CD14-positive monocyte (primary cell): ENCODE results near the gene SMR3B. TPM values are rescaled to one million over a fixed set of nuclear protein-coding genes. Genes with fewer than 3 reads are reported as not detected.

ENCODE experiments used
- DNase-seq, 3 donors: peaks; one replicate each; pipeline ENCODE4 v3.0.0-alpha.2; 2011 to 2022
- H2AFZ ChIP-seq: 2 replicates; pipeline ENCODE4 v1.6.0; 2012; ENCODE audit warnings: mild to moderate bottlenecking, low read depth, low read length, inconsistent platforms; ENCODE audit not compliant: insufficient read depth, poor library complexity, severe bottlenecking
- H3K27ac ChIP-seq, 2 donors: 1 replicate in 1 of 2; 2 replicates in 1 of 2; pipeline ENCODE4 v1.5.1; 2012 to 2013; ENCODE audit warnings: low read length in 2 of 2, control low read depth in 1 of 2, inconsistent platforms in 1 of 2, low read depth in 1 of 2, mild to moderate bottlenecking in 1 of 2
- H3K27me3 ChIP-seq, 2 donors: one replicate each; pipeline versions ENCODE4 v1.6.0 to v1.6.1; 2011 to 2013; ENCODE audit warnings: low read length in 2 of 2; ENCODE audit not compliant: control insufficient read depth in 2 of 2, insufficient read depth in 2 of 2
- H3K36me3 ChIP-seq, 2 donors: replicated peaks in 1 of 2; 1 replicate in 1 of 2; 2 replicates in 1 of 2; pipeline versions ENCODE4 v1.5.1 to v1.6.1; 2012 to 2013; ENCODE audit warnings: low read length in 2 of 2, control low read depth in 1 of 2, inconsistent platforms in 1 of 2, mild to moderate bottlenecking in 1 of 2; ENCODE audit not compliant: insufficient read depth in 2 of 2, control insufficient read depth in 1 of 2
- H3K4me1 ChIP-seq, 2 donors: 1 replicate in 1 of 2; 2 replicates in 1 of 2; pipeline versions ENCODE4 v1.5.1 to v1.6.1; 2012 to 2013; ENCODE audit warnings: low read length in 2 of 2, control low read depth in 1 of 2, inconsistent platforms in 1 of 2, mild to moderate bottlenecking in 1 of 2, moderate library complexity in 1 of 2; ENCODE audit not compliant: insufficient read depth in 2 of 2, control insufficient read depth in 1 of 2
- H3K4me2 ChIP-seq: replicated peaks from 2 replicates; pipeline ENCODE3; 2012; ENCODE audit warnings: low read length, moderate library complexity, mild to moderate bottlenecking; ENCODE audit not compliant: poor library complexity, severe bottlenecking; ENCODE audit errors: extremely low read depth
- H3K4me3 ChIP-seq, 3 experiments: fragments of 200-600 bp in 1 of 3; sonication (generic) in 1 of 3; replicated peaks in 1 of 3; 1 replicate in 2 of 3; 2 replicates in 1 of 3; pipeline ENCODE4 v1.5.1; 2011 to 2013; ENCODE audit warnings: low read length in 3 of 3, mild to moderate bottlenecking in 3 of 3, control low read depth in 2 of 3, low read depth in 2 of 3, inconsistent platforms in 1 of 3, moderate library complexity in 1 of 3
- H3K79me2 ChIP-seq: 2 replicates; pipeline ENCODE4 v1.6.0; 2012; ENCODE audit warnings: mild to moderate bottlenecking, control low read depth, inconsistent platforms, low read length, moderate library complexity; ENCODE audit not compliant: insufficient read depth
- H3K9ac ChIP-seq: 2 replicates; pipeline ENCODE4 v1.6.0; 2017; ENCODE audit warnings: low read length, mild to moderate bottlenecking; ENCODE audit not compliant: insufficient read depth, poor library complexity, severe bottlenecking
- H3K9me3 ChIP-seq, 2 donors: replicated peaks in 1 of 2; 1 replicate in 1 of 2; 2 replicates in 1 of 2; pipeline versions ENCODE4 v1.5.1 to v1.6.1; 2012 to 2013; ENCODE audit warnings: low read length in 2 of 2, control low read depth in 1 of 2; ENCODE audit not compliant: control insufficient read depth in 1 of 2, insufficient read depth in 1 of 2
- H4K20me1 ChIP-seq: 2 replicates; pipeline ENCODE4 v1.6.0; 2012; ENCODE audit warnings: mild to moderate bottlenecking, low read length, control low read depth, moderate library complexity; ENCODE audit not compliant: insufficient read depth
- H3K27ac Mint-ChIP-seq, 7 donors: one replicate each; pipeline ENCODE4 v1.8.0; 2020; ENCODE audit warnings: mild to moderate bottlenecking in 7 of 7, mixed read lengths in 7 of 7, moderate library complexity in 6 of 7, inconsistent platforms in 2 of 7
- H3K27me3 Mint-ChIP-seq, 3 donors: one replicate each; pipeline ENCODE4 v1.8.0; 2021 to 2022; ENCODE audit warnings: low read depth in 3 of 3, mild to moderate bottlenecking in 3 of 3, mixed read lengths in 3 of 3, moderate library complexity in 3 of 3, inconsistent platforms in 1 of 3
- H3K36me3 Mint-ChIP-seq, 2 donors: one replicate each; pipeline ENCODE4 v1.8.0; 2020; ENCODE audit warnings: mixed read lengths in 2 of 2, inconsistent platforms in 1 of 2, mild to moderate bottlenecking in 1 of 2
- H3K4me1 Mint-ChIP-seq: one replicate; pipeline ENCODE4 v1.8.0; 2020; ENCODE audit warnings: mild to moderate bottlenecking, mixed read lengths
- H3K4me3 Mint-ChIP-seq, 2 donors: one replicate each; pipeline ENCODE4 v1.8.0; 2020; ENCODE audit warnings: mild to moderate bottlenecking in 2 of 2, mixed read lengths in 2 of 2, moderate library complexity in 1 of 2
- H3K9me3 Mint-ChIP-seq, 7 donors: one replicate each; pipeline ENCODE4 v1.8.0; 2020 to 2022; ENCODE audit warnings: mixed read lengths in 7 of 7, mild to moderate bottlenecking in 6 of 7, moderate library complexity in 6 of 7, inconsistent platforms in 2 of 7
- CTCF ChIP-seq: fragments of 200-600 bp; IDR thresholded peaks from one replicate; pipeline ENCODE4 v1.8.0; 2022; ENCODE audit warnings: antibody characterized with exemption, mild to moderate bottlenecking
- WGBS: methylation state at CpG from one replicate; pipeline ENCODE4 v1.1.5; 2013; ENCODE audit warnings: missing lambda C conversion rate; ENCODE audit not compliant: insufficient coverage; 5-methylcytosine and 5-hydroxymethylcytosine counted together
- intact Hi-C, 2 donors: fragments of 100-400 bp; cut with micrococcal nuclease; formaldehyde crosslinking; loops; one replicate each; pipeline versions ENCODE4 v1.15.0 to v1.15.1; 2023
- polyA plus RNA-seq, 3 donors: library from polyadenylated mRNA; depleted of rRNA in 1 of 3; unstranded in 2 of 3; stranded (reverse) in 1 of 3; fragments of 300-500 nt in 2 of 3; fragments of >200 nt in 1 of 3; fragmentation: Illumina TruSeq in 2 of 3; gene quantifications; 1 replicate in 2 of 3; 2 replicates in 1 of 3; pipeline ENCODE4 v1.2.3, GENCODE V29; 2012 to 2021

Gene SMR3B
- polyA plus RNA-seq, 3 donors, result not detected

- Mint-ChIP-seq H3K27me3 (peaks cover 0 to 1% (median 0%) of the 10 kb centered on the region in 3 donors), H3K9me3 (no peaks in the 10 kb centered on the region), H3K36me3 (no peaks in the 10 kb centered on the region), H3K4me3 (no peak overlapping the region), H3K4me1 (no peaks in the 10 kb centered on the region), H3K27ac (no peak overlapping the region)
- WGBS, result no CpG with 5 or more reads among the region's 1 CpG
- no peak overlapping the region for H3K27ac ChIP-seq
- no peaks in the 10 kb centered on the region for H3K9me3 ChIP-seq
- no peaks in the 10 kb centered on the region for H3K79me2 ChIP-seq
- H3K36me3 ChIP-seq, result no peaks in the 10 kb centered on the region
- H3K4me3 ChIP-seq, result no peak overlapping the region
- DNase-seq, result no peak
- intact Hi-C loops, result no loop called here
- H2AFZ ChIP-seq, result no peak overlapping the region
- no peaks in the 10 kb centered on the region for H4K20me1 ChIP-seq
- H3K9ac ChIP-seq, result no peak overlapping the region
- no peak for TF ChIP-seq CTCF
- no peaks in the 10 kb centered on the region for H3K27me3 ChIP-seq
- no peak overlapping the region for H3K4me2 ChIP-seq
- no peaks in the 10 kb centered on the region for H3K4me1 ChIP-seq
These were observed 19.8 kb downstream of the SMR3B start for GRCh38 chr4:70402762-70403161.

DNA sequence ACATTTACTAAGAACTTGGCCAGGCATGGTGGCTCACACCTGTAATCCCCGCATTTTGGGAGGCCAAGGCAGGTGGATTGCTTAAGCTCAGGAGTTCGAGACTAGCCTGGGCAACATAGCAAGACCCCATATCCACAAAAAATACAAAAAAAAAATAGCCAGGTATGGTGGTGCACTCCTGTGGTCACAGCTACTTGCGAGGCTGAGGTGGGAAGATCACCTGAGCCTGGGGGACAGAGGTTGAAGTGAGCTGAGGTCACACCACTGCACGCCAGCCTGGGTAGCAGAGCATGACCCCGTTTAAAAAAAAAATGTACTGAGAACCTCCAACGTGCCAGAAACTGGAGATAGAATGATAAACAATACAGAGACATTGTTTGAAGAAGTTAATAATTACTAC lies 22.8 kb downstream of the SMR3B start:
- no peak for DNase-seq
- H3K27ac ChIP-seq, result no peak overlapping the region
- no peak overlapping the region for H3K9ac ChIP-seq
- H4K20me1 ChIP-seq, result no peaks in the 10 kb centered on the region
- Mint-ChIP-seq H3K9me3 (peaks cover 0 to 4% (median 0%) of the 10 kb centered on the region in 7 donors), H3K27ac (no peak overlapping the region), H3K4me3 (no peak overlapping the region), H3K36me3 (no peaks in the 10 kb centered on the region), H3K27me3 (peaks cover 0 to 1% (median 0%) of the 10 kb centered on the region in 3 donors), H3K4me1 (no peaks in the 10 kb centered on the region)
- no peak overlapping the region for H3K4me3 ChIP-seq
- no peaks in the 10 kb centered on the region for H3K4me1 ChIP-seq
- no peaks in the 10 kb centered on the region for H3K79me2 ChIP-seq
- no peak for TF ChIP-seq CTCF
- H3K27me3 ChIP-seq, result no peaks in the 10 kb centered on the region
- no peak overlapping the region for H2AFZ ChIP-seq
- H3K9me3 ChIP-seq, result no peaks in the 10 kb centered on the region
- H3K36me3 ChIP-seq, result no peaks in the 10 kb centered on the region
- WGBS, result no CpG with 5 or more reads among the region's 6 CpGs
- H3K4me2 ChIP-seq, result no peak overlapping the region
- intact Hi-C loops, result no loop called here
